Dermis microvascular lymphatic vessel endothelial cell (primary cell): Measurements from ENCODE around the gene YKT6. TPM values are rescaled to one million over a fixed set of nuclear protein-coding genes. Genes with fewer than 3 reads are reported as not detected.

Experiments
- DNase-seq, 2 donors: peaks; one replicate each; pipeline versions ENCODE4 v3.0.0 to v3.0.0-alpha.2; 2010; ENCODE audit warnings: low read depth in 2 of 2
- total RNA-seq: library from RNA; depleted of rRNA; stranded (reverse); fragments of >200 nt; gene quantifications from 2 replicates; pipeline ENCODE4 v1.2.1, GENCODE V29; 2014

The YKT6 gene
- total RNA-seq, 1 donor from 2014 or later, result 83.7 TPM

DNA sequence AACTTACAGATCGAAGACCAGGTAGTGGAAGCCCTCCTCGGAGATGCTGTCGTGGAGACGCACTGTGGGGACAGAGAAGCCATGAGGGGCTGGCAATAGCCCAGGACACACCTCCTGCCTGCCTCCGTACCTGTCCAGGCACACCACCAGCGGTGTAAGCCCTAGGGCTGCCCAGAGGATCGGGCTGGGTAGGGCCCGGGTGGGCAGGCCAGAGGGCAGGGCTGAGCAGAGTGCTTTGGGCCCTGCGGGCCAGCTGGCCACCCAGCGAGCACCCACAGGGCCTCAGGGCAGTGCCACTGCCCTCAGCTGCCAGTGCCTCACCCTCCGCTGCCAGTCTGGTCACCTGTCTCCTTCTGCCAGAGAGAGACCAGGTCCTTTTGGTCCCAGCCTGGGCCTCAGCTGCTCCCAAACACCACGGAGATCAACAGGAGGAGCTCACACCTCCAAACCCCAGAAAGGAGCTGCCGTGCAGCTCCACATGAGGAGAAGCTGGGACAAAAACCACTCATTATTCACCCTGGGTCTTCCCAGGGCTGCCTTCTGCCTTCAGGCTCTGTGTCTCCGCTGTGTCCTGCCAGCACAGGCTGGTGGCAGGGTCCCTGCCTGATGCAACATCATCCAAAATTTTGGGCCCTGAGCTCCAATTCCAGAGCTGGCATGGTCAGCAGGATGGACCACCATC, 58.2 kb downstream of the YKT6 start:
- no peak for DNase-seq

DNA sequence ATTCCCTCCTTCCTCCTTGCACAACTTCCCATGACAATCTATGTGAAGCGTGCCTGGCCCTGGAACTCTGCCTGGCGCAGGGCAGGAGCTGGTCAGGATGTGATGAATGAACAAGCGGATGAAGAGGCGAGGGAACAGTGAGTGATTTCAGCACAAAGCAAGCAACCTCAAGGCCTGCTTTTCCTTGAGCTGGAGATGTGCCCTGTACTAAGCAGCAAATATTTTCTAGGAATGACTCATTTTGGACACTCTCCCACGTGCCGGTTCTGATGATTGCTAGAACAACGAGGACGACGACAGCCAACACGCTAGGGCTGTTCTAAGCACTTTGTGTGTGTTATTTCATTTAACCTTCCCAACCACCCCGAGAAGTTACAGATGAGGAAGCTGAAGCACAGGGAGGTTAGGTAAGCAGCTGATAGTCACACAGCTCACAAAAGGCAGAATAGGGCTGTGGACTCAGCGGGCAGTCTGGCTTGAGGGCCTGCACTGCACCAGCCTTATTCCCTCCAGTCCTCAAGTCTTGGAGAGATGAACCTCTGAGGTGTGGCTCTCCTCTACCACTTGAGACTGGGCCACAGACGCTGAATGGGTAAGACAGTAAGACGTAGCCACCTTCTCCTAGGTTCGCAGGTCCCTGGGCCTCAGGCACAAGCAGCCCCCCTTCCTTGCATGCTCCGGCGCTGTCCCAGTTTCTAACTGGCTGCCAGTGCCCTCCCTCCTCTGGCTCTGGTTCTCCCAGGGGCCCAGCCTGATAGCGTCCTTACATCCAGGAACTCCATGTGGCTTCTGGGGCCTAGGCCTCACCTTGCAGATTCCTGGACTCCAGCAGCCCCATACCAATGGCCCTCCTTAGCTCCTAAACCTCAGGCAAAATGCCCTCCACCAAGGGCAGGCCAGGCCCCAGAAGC, 59.0 kb downstream of the YKT6 start:
- peak; percentile 74 to 89 for DNase-seq

DNA sequence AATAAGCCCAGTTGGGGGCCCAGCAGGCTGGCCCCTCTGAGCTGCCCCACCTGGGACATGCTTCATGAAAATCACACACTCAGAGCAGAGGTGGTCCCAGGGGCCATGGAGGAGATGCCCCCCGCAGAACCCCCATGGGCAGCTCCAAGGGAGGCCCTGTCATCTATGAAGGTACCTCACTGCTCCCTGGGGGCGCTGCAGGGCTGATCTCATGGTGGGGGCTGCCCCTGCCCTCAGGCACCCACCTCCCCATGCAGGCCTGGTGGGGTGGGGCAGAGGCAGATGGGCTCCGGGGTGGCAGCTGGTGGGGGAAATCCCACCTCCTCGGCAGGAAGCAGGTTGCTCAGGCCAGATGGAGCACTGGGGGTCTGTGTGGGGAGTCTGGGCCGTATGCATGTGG, 60.5 kb downstream of the YKT6 start:
- DNase-seq, result no peak

DNA sequence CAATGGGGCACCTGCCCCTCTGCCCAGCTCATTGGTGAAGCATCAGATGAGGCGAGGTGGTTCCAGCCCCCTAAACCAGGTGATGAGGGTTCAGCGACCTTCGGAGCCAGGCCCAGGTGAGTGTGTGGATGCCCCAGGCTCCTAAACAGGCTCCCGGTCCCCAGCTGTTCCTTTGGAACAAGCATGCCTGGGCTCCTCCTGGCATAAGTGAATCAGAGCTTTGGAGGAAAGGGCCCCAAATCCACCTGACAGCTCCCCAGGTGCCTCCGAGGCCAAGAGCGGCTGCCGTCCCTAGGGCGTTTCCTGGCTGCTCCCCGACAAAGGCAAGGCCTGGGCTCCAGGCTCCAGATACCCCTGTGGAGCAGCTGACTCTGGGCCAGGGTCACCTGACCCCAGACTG, 61.3 kb downstream of the YKT6 start:
- no peak for DNase-seq

DNA sequence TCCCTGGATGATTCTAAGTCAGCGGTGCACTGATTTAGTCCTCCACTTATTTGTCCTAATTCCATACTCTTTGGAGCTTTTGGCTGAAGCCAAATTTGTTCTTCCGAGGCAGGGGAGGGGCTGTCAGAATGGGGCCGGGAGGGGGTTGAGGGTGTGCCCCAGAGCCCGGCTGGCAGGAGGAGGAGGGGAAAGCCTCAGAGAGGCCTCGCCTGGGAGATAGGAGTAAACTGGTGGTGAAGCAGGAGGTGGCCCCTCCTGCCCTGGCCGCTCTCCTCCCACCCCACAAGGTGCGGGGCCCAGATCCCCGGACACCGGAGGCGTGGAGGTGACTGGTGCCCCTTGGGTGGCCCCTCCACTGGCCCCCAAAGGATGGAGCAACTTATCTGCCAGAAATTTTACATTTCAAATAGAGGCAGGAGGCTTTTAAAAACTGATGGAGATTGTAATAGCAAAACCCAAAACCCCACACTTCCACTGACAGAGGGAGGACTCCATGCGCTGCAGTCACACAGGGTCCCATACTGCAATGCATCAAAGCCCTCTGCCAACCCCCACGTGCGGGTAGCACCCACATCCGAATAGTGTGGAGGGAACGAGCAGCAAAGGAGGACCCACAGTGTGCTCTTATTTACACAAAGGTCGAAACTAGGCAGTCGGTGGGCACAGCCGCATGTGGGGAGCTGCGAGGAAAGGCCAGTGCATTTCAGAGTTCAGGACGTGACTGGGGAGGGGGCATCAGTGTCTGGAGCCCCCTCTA, 62.7 kb downstream of the YKT6 start:
- no peak for DNase-seq

Other genes starting within 250 kb of the YKT6 start
- not detected in 2 replicates for gene SPDYE1, start 203.1 kb upstream of the YKT6 start, total RNA-seq
- gene DBNL, start 156.3 kb upstream of the YKT6 start, total RNA-seq, result 92.4 and 114 TPM in 2 replicates
- gene PGAM2, start 135.4 kb upstream of the YKT6 start, total RNA-seq, result not detected in 2 replicates
- gene POLM, start 118.4 kb upstream of the YKT6 start, total RNA-seq, result 5.8 and 8.2 TPM in 2 replicates
- 9.1 and 19.6 TPM in 2 replicates for gene AEBP1, start 96.6 kb upstream of the YKT6 start, total RNA-seq
- 57.7 and 72.1 TPM in 2 replicates for gene POLD2, start 77.4 kb upstream of the YKT6 start, total RNA-seq
- not detected in 2 replicates for gene MYL7, start 59.6 kb upstream of the YKT6 start, total RNA-seq
- gene GCK, start 11.5 kb upstream of the YKT6 start, total RNA-seq, result 0.26 and 0.38 TPM in 2 replicates
- 0.13 TPM in 2 replicates for gene CAMK2B, start 124.6 kb downstream of the YKT6 start, total RNA-seq